Memory B cell (primary cell): Measurements from ENCODE around the gene YRDC.

Source experiments
- ATAC-seq: fragments of 150-1000 bp; cut with Tn5 transposase; 2 replicates; pipeline ENCODE4 v1.10.0; 2021; ENCODE audit warnings: low read depth, mild to moderate bottlenecking, moderate library complexity
- DNase-seq, 2 donors: peaks; one replicate each; pipeline ENCODE4 v3.0.0; 2022; ENCODE audit warnings: low spot score in 2 of 2
- H3K27ac Mint-ChIP-seq: one replicate; pipeline ENCODE4 v1.8.0; 2022; ENCODE audit warnings: mild to moderate bottlenecking, moderate library complexity, mixed read lengths
- H3K27me3 Mint-ChIP-seq: one replicate; pipeline ENCODE4 v1.8.0; 2022; ENCODE audit warnings: mixed read lengths
- H3K36me3 Mint-ChIP-seq: one replicate; pipeline ENCODE4 v1.8.0; 2022; ENCODE audit warnings: mild to moderate bottlenecking, mixed read lengths
- H3K4me1 Mint-ChIP-seq: one replicate; pipeline ENCODE4 v1.8.0; 2022; ENCODE audit warnings: mixed read lengths
- H3K4me3 Mint-ChIP-seq: one replicate; pipeline ENCODE4 v1.8.0; 2022; ENCODE audit warnings: mild to moderate bottlenecking, moderate library complexity, mixed read lengths
- H3K9me3 Mint-ChIP-seq: one replicate; pipeline ENCODE4 v1.8.0; 2022; ENCODE audit warnings: mixed read lengths

Gene YRDC

DNA sequence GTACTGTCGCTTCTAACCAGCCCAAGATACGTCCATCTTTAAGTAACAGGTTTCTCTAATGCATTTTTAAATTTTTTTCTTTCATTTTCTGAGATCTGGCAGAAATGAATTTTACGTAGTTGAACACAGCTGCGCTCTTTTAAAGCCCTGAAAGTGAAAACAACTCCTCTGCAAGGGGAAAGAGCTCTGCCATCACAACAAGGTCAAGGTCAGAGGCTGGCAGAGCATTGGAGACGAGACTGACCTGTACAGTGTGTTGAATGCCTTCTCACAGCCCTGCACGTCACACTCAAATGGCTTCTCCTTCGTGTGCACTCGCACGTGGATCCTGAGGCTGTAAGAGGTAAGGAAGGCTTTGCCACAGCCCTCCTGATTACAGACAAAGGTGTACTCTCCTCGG, 31.7 kb upstream of the YRDC start:
- no peak overlapping the region for H3K4me3 Mint-ChIP-seq
- DNase-seq (no peak), ATAC-seq (no peak)
- no peak overlapping the region for H3K27ac Mint-ChIP-seq
- H3K4me1 Mint-ChIP-seq: peaks cover 15% of the 10 kb centered on the region
- no peaks in the 10 kb centered on the region for H3K27me3 Mint-ChIP-seq
- no peaks in the 10 kb centered on the region for H3K9me3 Mint-ChIP-seq
- peaks cover 25% of the 10 kb centered on the region for H3K36me3 Mint-ChIP-seq

DNA sequence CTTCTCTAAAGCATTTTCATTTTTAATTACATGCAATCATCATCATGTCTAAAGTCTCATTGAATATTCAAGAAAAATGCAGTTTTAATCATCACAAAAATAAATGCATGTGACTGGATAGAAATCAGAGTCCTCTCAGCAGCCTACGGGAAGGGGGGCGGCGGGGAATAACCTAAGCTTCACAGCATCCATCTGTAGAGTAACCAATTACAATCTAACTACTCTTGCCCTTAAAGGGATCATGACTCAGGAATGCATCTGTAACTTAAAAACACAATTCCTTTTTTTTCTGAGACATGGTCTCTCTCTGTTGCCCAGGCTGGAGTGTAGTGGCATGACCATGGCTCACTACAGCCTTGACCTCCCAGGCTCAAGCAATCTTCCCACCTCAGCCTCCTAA, 28.8 kb upstream of the YRDC start:
- Mint-ChIP-seq H3K4me3 (no peak overlapping the region), H3K27ac (no peak overlapping the region), H3K9me3 (no peaks in the 10 kb centered on the region), H3K27me3 (no peaks in the 10 kb centered on the region), H3K36me3 (peaks cover 26% of the 10 kb centered on the region), H3K4me1 (peaks cover 4% of the 10 kb centered on the region)
- DNase-seq: no peak
- no peak for ATAC-seq

- Mint-ChIP-seq H3K4me3 (no peak overlapping the region), H3K27ac (no peak overlapping the region), H3K9me3 (no peaks in the 10 kb centered on the region), H3K27me3 (no peaks in the 10 kb centered on the region), H3K4me1 (peaks cover 2% of the 10 kb centered on the region), H3K36me3 (peaks cover 30% of the 10 kb centered on the region)
- no peak for ATAC-seq
- DNase-seq: no peak
These were observed 23.8 kb upstream of the YRDC start for GRCh38 chr1:37831809-37832208.

DNA sequence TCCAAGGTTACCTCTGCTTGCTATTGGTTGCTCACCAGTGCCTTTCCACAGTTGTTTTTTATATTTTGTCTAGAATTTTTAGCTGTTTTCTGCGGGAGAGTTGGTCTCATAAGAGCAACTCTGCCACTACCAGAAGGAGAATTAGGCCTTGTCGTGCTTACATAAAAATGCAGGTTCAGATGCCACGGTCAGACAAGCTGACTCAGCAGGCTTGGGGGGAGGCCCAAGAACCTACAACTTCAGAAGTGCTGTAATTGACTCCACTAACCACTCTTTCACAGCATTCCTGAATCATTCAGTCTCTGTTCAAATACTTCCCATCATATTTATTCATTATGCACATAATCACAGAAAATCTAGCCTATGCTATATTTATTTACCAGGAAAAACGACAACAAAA, 23.1 kb upstream of the YRDC start:
- Mint-ChIP-seq H3K9me3 (no peaks in the 10 kb centered on the region), H3K27ac (no peak overlapping the region), H3K4me1 (peaks cover 2% of the 10 kb centered on the region), H3K4me3 (no peak overlapping the region), H3K36me3 (peaks cover 30% of the 10 kb centered on the region), H3K27me3 (no peaks in the 10 kb centered on the region)
- DNase-seq (no peak), ATAC-seq (no peak)

GRCh38 chr1:37828410-37829074, 20.5 kb upstream of the YRDC start:
- Mint-ChIP-seq H3K9me3 (no peaks in the 10 kb centered on the region), H3K27ac (no peak overlapping the region), H3K36me3 (peaks cover 20% of the 10 kb centered on the region), H3K27me3 (no peaks in the 10 kb centered on the region), H3K4me1 (peaks cover 2% of the 10 kb centered on the region), H3K4me3 (no peak overlapping the region)
- ATAC-seq (no peak), DNase-seq (no peak)

DNA sequence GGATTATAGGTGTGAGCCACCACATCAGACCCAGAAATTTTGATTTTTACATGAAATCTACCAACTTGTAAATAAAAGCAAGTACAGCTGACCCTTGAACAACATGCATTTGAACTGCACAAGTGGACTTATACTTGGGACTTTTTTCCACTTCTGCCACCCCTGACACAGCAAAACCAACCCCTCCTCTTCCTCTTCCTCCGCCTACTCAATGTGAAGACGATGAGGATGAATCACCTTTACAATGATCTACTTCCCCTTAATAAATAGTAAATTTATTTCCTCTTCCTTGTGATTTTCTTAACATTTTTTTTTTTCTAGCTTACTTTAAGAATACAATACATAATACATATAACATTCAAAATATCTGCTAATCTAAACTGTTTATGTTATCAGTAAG, 17.5 kb upstream of the YRDC start:
- Mint-ChIP-seq H3K27me3 (no peaks in the 10 kb centered on the region), H3K4me3 (no peak overlapping the region)

DNA sequence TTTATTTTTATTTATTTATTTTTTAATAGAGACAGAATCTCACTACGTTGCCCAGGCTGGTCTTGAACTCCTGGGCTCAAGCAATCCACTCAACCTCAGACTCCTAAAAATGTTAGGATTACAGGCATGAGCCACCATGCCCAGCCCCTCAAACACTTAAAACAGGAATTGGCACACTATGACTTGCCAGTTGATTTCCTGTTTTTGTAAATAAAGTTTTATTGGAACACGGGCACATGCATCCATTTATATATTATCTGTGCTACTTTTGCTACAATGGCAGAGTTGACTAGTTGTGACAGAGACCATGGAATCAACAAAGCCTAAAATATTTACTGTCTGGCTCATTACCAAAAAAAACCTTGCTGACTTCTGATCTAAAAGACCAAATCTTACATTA, 16.0 kb upstream of the YRDC start:
- H3K27ac Mint-ChIP-seq: no peak overlapping the region
- H3K36me3 Mint-ChIP-seq: peaks cover 25% of the 10 kb centered on the region
- H3K27me3 Mint-ChIP-seq: no peaks in the 10 kb centered on the region
- no peaks in the 10 kb centered on the region for H3K9me3 Mint-ChIP-seq
- H3K4me1 Mint-ChIP-seq: peaks cover 6% of the 10 kb centered on the region
- H3K4me3 Mint-ChIP-seq: no peak overlapping the region
- no peak for DNase-seq
- ATAC-seq: no peak

More for the DNA sequence above, 17.5 kb upstream of the YRDC start:
- Mint-ChIP-seq H3K4me1 (peaks cover 2% of the 10 kb centered on the region), H3K27ac (peak overlapping the region; percentile 45), H3K9me3 (no peaks in the 10 kb centered on the region), H3K36me3 (peaks cover 22% of the 10 kb centered on the region)
- ATAC-seq (no peak), DNase-seq (no peak)

GRCh38 chr1:37822906-37823815, 15.2 kb upstream of the YRDC start:
- no peak overlapping the region for H3K4me3 Mint-ChIP-seq

GRCh38 chr1:37821481-37821880, 13.5 kb upstream of the YRDC start:
- DNase-seq (no peak), ATAC-seq (no peak)
- H3K4me1 Mint-ChIP-seq: peaks cover 6% of the 10 kb centered on the region
- peaks cover 27% of the 10 kb centered on the region for H3K36me3 Mint-ChIP-seq
- no peaks in the 10 kb centered on the region for H3K27me3 Mint-ChIP-seq
- no peak overlapping the region for H3K27ac Mint-ChIP-seq
- H3K9me3 Mint-ChIP-seq: no peaks in the 10 kb centered on the region
- H3K4me3 Mint-ChIP-seq: no peak overlapping the region

More at GRCh38 chr1:37822906-37823815, 15.2 kb upstream of the YRDC start:
- Mint-ChIP-seq H3K9me3 (no peaks in the 10 kb centered on the region), H3K27me3 (no peaks in the 10 kb centered on the region), H3K27ac (no peak overlapping the region), H3K36me3 (peaks cover 28% of the 10 kb centered on the region), H3K4me1 (peaks cover 6% of the 10 kb centered on the region)
- ATAC-seq: no peak
- DNase-seq: no peak

DNA sequence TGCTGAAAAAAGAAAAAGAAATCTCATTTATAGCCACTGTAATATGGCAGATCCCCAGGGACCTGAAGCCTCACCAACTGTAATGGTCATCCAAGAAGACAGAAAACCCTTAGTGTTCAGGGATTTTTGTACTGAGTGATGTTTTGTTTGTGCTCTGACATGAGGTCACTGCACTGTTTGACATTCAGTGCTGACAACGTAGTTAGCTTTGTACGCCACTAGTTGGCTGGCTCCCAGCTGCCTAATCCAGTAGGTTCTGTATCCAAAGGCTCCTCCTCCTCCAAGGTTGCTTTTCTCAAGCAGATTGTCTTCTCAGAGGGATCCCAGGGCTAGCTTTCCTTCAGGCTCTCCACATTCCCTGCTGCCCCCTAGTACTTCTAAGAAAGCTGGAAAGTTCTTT, 9.5 kb upstream of the YRDC start:
- DNase-seq (no peak), ATAC-seq (no peak)
- H3K9me3 Mint-ChIP-seq: no peaks in the 10 kb centered on the region
- H3K36me3 Mint-ChIP-seq: peaks cover 28% of the 10 kb centered on the region
- peak overlapping the region; percentile 8 for H3K27ac Mint-ChIP-seq
- peaks cover 9% of the 10 kb centered on the region for H3K4me1 Mint-ChIP-seq
- H3K4me3 Mint-ChIP-seq: no peak overlapping the region
- H3K27me3 Mint-ChIP-seq: no peaks in the 10 kb centered on the region

DNA sequence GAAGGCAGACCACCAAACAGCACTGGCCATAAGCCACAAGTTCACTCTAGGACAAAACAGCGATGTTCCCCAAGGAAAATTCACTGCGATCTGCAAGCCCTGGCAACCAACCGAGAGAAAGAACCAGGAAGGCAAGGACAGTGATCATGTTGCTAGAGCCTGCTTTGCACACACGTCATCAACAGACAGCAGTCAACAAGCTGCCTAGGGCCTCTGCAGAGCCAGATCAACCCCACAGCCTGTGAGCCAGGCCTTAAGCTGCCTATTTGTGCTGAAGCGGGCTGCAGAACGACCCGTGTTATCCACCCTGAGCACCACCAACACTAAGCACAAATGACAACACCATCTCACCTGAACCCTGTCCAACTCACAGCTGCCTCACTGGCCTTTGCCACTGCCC, 6.2 kb upstream of the YRDC start:
- DNase-seq: no peak
- Mint-ChIP-seq H3K27me3 (no peaks in the 10 kb centered on the region), H3K27ac (no peak overlapping the region), H3K4me3 (no peak overlapping the region), H3K36me3 (peaks cover 15% of the 10 kb centered on the region), H3K4me1 (peaks cover 17% of the 10 kb centered on the region), H3K9me3 (no peaks in the 10 kb centered on the region)
- ATAC-seq: no peak

DNA sequence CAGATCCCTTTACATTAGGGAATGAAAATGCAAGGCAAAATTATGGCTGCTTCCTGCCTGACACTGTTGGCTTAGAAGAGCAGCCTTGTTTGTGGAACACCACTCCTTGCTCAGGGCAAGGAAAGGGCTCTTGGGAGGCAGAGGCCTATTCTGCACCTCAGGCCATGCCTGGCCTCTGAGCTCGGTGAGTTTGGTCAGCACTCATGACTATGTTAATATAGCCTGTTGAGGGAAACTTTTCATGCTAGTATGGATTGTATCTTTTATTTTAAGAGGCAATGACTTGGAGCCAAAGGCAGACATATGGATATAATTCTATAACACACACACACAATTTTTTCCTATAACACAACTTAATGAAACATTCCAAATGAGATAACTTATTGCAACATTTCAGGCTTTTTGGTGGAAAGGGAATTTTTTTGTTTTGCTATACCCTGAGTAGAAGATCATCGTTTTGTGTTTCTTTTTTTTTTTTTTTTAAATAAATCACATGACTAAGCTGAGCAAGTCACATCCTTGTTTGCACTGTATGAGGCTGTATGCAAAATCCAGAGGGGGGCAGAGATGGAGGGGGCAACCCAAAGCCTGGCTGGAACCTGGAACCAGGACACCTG, 5.6 kb upstream of the YRDC start:
- ATAC-seq (no peak), DNase-seq (no peak)
- H3K36me3 Mint-ChIP-seq: peaks cover 14% of the 10 kb centered on the region
- peaks cover 22% of the 10 kb centered on the region for H3K4me1 Mint-ChIP-seq
- H3K27me3 Mint-ChIP-seq: no peaks in the 10 kb centered on the region
- no peak overlapping the region for H3K4me3 Mint-ChIP-seq
- H3K27ac Mint-ChIP-seq: no peak overlapping the region
- H3K9me3 Mint-ChIP-seq: no peaks in the 10 kb centered on the region

DNA sequence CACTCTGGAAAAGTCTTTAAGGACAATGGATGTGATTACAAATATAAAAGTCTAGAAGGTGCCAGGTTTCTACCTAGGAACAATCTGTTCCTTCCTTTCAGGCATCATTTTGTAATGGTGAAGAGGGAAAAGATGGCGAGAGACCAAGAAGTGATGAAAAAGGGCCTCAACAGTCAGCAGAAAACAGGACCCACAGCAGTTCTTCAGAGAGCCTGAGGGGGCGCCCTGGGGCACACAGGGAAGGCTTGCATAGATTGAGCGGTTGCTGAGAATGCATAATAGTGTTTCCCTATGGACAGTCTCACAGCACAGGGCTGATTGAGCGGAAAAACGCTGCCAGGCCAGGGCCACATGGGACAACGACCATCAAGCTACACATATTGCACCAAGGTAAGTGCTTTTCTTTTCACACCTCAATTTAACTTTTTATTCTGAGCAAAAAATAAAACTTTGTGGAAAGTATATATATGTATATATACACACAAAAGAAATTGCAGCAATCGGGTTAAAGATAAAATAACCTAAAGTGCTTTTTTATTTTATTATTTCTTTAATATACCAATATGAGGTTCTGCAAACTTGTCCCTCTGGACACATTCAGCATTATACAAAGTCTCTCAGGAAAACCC, 3.1 kb upstream of the YRDC start:
- Mint-ChIP-seq H3K27me3 (no peaks in the 10 kb centered on the region), H3K4me3 (no peak overlapping the region), H3K9me3 (no peaks in the 10 kb centered on the region), H3K36me3 (peaks cover 11% of the 10 kb centered on the region), H3K4me1 (peaks cover 24% of the 10 kb centered on the region), H3K27ac (peak overlapping the region; percentile 29)
- DNase-seq (peak; percentile 52 to 60), ATAC-seq (peak; percentile 47)

DNA sequence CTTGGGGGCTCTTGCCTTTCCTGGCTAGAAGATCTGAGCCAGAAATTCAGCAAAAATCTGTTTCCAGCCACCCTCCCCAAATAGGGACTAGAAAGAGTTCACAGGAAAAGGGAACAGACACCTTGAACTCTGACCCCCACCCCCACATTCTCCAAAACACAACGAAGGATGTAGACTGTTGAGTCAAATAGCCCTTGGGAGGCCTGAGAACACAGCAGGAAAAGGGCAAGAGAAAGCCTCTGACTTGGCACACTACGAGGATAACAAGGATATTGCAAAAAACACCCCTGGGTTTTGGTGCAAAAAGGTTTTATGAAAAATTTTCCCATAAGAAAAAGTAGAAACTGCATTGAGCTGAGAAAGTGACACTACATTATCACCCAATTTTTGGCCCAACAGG, 1.9 kb upstream of the YRDC start:
- H3K27me3 Mint-ChIP-seq: no peaks in the 10 kb centered on the region
- no peak for ATAC-seq
- no peak overlapping the region for H3K4me3 Mint-ChIP-seq

More for the DNA sequence above, 1.9 kb upstream of the YRDC start:
- Mint-ChIP-seq H3K9me3 (no peaks in the 10 kb centered on the region), H3K4me1 (peaks cover 24% of the 10 kb centered on the region), H3K36me3 (peaks cover 5% of the 10 kb centered on the region), H3K27ac (no peak overlapping the region)
- DNase-seq: no peak
